ENCODE measurements around the gene MOXD1. TPM values are rescaled to one million over a fixed set of nuclear protein-coding genes. Genes with fewer than 3 reads are reported as not detected.

The MOXD1 gene
- total RNA-seq, 1 experiment from 2014 or later: 1.0 TPM

- ChIA-PET CTCF (interaction anchor here (0.8 to 1.9 kb wide), 2 partner anchors 10 to 103 kb away, joined by 3 to 5 read pairs; no protein-coding TSS in a partner anchor), RAD21 (ENCODE audit: low non-redundant PET in 1 of 2, low total read pairs in 2 of 2, uncharacterized antibody in 2 of 2, unreplicated experiment in 2 of 2) (no interaction called here), POLR2A (no interaction called here)
- ATAC-seq (no peak), DNase-seq (ENCODE audit: low read depth, low spot score) (no peak)
- TF ChIP-seq EZH2phosphoT487 (IDR thresholded peaks at IDR 0.05; ENCODE audit: borderline replicate concordance) (no peak), SIN3A (IDR thresholded peaks at IDR 0.05; ENCODE audit: low read depth) (no peak), YY1 (IDR thresholded peaks at IDR 0.05; ENCODE audit: extremely low read depth, insufficient replicate concordance, low read depth, low read length) (no peak), SRF (IDR thresholded peaks at IDR 0.05; ENCODE audit: low read depth) (no peak), ZFX (IDR thresholded peaks at IDR 0.05) (no peak), JUND (IDR thresholded peaks at IDR 0.05) (no peak), POLR2A (IDR thresholded peaks at IDR 0.05; ENCODE audit: borderline replicate concordance, extremely low read depth, insufficient read depth, insufficient read length) (no peak), ATF3 (IDR thresholded peaks at IDR 0.05) (no peak), POLR2AphosphoS5 (IDR thresholded peaks at IDR 0.05; ENCODE audit: low read depth, low read length) (no peak), SP1 (IDR thresholded peaks at IDR 0.05; ENCODE audit: low read depth) (no peak), EZH2 (IDR thresholded peaks at IDR 0.05) (no peak), FOSL1 (IDR thresholded peaks at IDR 0.05; ENCODE audit: low read depth) (no peak), CEBPB (IDR thresholded peaks at IDR 0.05; ENCODE audit: low read depth) (no peak), CTCF (IDR thresholded peaks at IDR 0.05 in 2 of 3, conservative IDR thresholded peaks at IDR 0.05 in 1 of 3; ENCODE audit: borderline replicate concordance in 1 of 3, insufficient read depth in 1 of 3, low read depth in 2 of 3, low read length in 2 of 3) (no peak), MAX (IDR thresholded peaks at IDR 0.05) (no peak)
- no peaks in the 10 kb centered on the region for H3K9me2 ChIP-seq (ENCODE audit: insufficient read depth)
- no peak overlapping the region for H3K27ac ChIP-seq (ENCODE audit: low read depth, low read length)
- intact Hi-C loops (cut with micrococcal nuclease): no loop called here
- H4K20me1 ChIP-seq (ENCODE audit: insufficient read depth): no peaks in the 10 kb centered on the region
- no peaks in the 10 kb centered on the region for H3K9me3 ChIP-seq (ENCODE audit: control insufficient read depth in 1 of 2, insufficient read depth in 1 of 2, low read depth in 1 of 2, low read length in 2 of 2)
- no peak overlapping the region for H3K9ac ChIP-seq (ENCODE audit: low read length)
- H3K4me2 ChIP-seq (ENCODE audit: low read length): no peak overlapping the region
- no peaks in the 10 kb centered on the region for H3K36me3 ChIP-seq (ENCODE audit: control insufficient read depth in 1 of 2, insufficient read depth in 2 of 2, low read length in 2 of 2)
- no peaks in the 10 kb centered on the region for H3K4me1 ChIP-seq (ENCODE audit: control insufficient read depth in 1 of 2, insufficient read depth in 2 of 2, low read length in 2 of 2)
- H3K27me3 ChIP-seq (ENCODE audit: insufficient read depth, low read length): no peaks in the 10 kb centered on the region
- no peaks in the 10 kb centered on the region for H3K79me2 ChIP-seq (ENCODE audit: insufficient read depth, low read length)
- no peak overlapping the region for H3K4me3 ChIP-seq (replicated peaks in 1 of 2; ENCODE audit: low read depth in 1 of 2, low read length in 2 of 2)
- no peak overlapping the region for H2AFZ ChIP-seq (ENCODE audit: low read depth, low read length, poor library complexity, severe bottlenecking)
- no TSS peak for BruUV-seq (replicated peaks)
Measured at GRCh38 chr6:132382630-132383175, 18.6 kb downstream of the MOXD1 start.

Data from HCT116 (cell line).